NOMO-1 (cell line): Measurements from ENCODE around the gene RAD9B.
"Not testable (repeated sequence)": the region's sequence is repeated elsewhere in the genome, so short reads cannot be mapped to it uniquely, and the experiment has no call there.

Source experiments
- DNase-seq, 2 experiments: peaks; one replicate each; lab custom pipeline; 2025; ENCODE audit not compliant: unreplicated experiment in 2 of 2; lab: John Stamatoyannopoulos, UW

The RAD9B gene

GRCh38 chr12:110520876-110521712 is 19.0 kb downstream of the RAD9B start:
- not testable (repeated sequence) for DNase-seq

- DNase-seq = no peak
These were observed 26.2 kb downstream of the RAD9B start for GRCh38 chr12:110528277-110528839.

DNA sequence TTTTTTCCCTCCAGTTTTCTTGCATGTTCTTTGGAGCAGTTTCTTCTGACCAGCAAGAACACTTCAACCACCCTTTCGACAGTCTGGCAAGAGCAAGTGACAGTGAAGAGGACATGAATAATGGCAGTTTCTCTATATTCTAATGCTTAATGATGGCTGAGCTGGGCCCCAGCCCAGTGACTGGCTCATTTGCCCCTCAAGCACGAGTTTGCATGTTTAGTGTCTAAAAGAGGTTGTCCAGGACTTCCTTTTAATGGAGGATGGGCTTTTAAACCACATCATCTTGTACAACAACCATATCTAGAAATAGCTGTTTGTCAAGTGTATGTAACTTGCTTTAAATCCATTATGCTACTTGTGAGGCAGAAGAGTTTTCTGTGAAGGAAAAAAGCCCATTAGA is 28.4 kb downstream of the RAD9B start:
- DNase-seq = peak in 1 of 2 experiments; percentile 11

- peak in 1 of 2 experiments; percentile 11 for DNase-seq
These were observed 29.7 kb downstream of the RAD9B start for GRCh38 chr12:110531741-110532333.

DNA sequence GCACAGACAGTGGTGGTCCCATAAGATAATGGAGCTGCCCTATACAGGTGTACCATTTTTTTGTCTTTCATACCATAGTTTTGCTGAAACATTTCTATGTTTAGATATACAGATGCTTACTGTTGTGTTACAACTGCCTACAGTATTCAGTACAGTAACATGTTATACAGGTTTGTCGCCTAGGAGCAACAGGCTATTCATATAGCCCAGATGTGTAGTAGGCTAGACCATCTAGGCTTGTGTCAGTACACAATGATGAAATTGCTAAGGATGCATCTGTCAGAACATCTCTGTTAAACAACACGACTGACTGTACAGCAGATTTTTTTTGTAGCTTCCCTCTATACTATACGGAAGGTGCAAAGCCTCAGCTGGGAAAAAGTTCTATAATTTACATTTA is 30.5 kb downstream of the RAD9B start:
- DNase-seq = no peak

GRCh38 chr12:110533607-110534006 is 31.5 kb downstream of the RAD9B start:
- no peak for DNase-seq

GRCh38 chr12:110534811-110535210 is 32.7 kb downstream of the RAD9B start:
- no peak for DNase-seq

DNA sequence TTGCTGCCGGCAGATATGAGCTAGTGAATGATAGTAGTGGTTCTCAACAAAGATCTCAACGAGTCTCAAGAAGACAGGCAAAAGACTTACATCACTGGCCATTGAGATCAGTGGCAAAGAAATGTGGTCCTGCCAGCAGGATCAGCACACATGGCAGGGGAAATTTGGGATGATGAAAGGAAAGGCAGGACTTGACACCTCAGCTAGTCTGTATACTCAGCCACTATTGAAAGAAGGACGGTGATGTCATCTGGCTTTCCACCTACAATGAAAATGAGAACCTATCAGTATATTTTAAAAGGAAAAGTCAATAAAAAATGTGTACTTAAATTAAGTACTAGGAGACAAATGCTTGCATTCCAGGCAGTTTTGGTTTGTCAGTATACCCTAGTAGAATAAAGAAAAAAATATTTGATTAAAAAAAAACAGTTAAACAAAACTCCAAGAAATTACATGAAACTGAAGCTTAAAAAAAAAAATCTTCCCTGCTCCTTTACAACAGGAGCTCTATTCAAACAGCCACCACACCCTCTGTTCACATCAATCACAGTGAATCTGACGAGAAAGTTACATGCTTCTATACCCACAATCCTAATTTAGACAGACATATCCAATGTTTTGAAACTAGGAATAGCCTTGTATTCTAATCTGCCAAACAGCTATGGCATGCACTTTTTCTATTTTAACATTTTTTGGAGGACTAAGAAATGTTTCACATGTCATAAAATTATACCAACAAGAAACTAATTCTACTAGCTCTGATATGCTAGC is 34.9 kb downstream of the RAD9B start:
- no peak for DNase-seq

- DNase-seq = no peak
These were observed 35.7 kb downstream of the RAD9B start for GRCh38 chr12:110537605-110538409.

- no peak for DNase-seq
These were observed 36.9 kb downstream of the RAD9B start for GRCh38 chr12:110538869-110539622.

DNA sequence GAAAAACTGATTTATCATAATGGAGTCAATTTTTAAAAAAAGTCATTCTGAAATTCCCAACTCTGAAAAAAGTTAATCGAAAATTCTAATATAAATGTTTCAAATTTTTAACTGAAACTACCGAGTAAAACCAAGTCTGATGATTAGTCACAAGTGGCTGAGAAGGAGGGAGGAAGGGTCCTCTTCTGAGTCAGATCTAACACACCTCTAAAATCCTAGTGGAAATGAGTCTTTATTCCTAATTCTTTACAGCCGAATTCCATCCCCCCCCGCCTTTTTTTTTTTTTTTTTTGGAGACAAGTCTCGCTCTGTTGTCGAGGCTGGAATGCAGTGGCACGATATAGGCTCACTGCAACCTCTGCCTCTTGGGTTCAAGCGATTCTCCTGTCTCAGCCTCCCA is 37.9 kb downstream of the RAD9B start:
- DNase-seq = no peak

DNA sequence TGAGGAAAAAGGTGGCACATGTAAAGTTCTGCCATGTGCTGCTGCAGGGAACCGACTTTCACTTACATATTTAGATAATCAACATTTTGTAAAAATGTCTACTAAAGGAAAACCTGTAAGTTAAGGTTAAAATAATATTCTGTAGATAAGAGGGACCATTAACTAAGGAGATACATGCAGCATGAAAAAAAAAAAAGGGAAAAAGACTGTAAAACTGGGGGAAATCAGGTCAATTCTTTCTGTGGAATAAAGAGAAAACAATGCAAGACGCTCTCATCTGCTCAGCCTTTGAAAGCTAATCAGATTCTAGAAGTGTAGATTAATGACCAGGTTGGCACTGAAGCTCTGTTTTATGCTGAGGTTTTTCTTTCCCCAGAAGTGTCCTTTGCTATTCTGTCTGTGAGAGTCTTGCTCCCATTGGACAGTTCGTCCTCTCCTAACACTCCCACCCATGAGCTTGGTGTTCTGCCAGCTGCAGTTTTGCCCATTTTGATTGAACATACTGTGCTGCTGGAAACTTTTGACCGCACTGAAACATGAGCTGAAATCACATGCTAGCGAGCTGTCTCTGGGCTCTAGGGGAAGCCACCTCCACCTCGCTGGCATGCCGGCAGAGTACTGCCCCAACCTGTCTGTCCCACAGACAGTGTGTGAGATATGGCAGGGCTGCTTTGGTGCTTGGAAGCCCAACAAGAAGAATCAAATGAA is 41.3 kb downstream of the RAD9B start:
- no peak for DNase-seq

DNA sequence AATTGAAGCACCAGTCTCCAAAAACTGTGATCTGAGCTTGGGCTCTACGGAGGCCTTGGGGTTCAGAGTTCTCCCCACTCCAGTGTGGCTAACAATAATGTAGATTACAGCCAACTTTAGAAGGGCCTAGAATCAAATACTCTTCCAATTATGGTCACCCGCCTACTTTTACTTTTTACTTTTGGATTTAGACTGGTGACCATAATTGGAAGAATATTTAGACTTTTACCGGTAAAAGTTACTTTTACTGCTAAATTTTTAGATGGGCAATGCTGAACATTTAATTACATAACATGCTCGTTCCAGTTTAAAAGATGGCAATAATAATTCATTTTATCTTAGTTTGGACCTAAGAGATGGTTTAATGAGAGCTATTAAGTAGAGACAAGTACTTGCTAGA is 41.8 kb downstream of the RAD9B start:
- no peak for DNase-seq

GRCh38 chr12:110545259-110545658 is 43.1 kb downstream of the RAD9B start:
- DNase-seq = peak; percentile 51 to 83

GRCh38 chr12:110545812-110546211 is 43.7 kb downstream of the RAD9B start:
- no peak for DNase-seq

DNA sequence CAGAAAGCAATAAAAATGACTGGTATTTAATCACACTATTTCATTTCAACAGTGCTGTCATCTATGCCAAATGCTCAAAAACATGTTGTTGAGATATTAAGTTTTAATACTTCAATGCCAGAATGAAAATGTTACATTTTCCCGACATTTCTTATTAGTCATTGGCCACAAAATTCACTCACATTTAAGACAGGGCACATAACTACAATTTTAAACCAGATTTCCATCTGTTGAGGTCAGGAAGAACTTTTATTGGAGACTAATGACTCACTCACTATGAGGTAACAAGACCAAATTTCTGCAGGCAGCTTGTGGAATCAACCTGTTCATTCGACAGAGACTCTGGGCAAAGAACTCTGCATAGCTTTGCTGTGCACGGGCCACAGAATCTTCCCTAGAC is 44.2 kb downstream of the RAD9B start:
- DNase-seq = peak; percentile 28 to 71

DNA sequence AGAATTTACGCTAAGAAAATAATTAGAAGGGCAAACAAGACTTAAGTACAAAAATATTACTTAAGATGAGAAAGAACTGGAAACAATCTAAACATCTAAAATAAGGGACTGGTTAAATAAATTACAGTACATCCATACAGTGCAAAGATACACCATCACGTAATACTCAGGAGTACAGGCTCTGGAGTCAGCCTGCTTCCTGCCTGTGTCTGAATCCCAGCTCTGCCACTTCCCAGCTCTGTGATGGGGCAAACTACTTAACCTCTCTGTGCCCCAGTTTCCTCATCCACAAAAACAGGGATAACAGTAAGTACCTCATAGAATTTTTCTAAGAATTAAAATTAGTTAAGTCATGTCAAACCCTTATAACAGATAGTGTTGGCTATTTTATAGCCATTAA is 45.0 kb downstream of the RAD9B start:
- DNase-seq = no peak

DNA sequence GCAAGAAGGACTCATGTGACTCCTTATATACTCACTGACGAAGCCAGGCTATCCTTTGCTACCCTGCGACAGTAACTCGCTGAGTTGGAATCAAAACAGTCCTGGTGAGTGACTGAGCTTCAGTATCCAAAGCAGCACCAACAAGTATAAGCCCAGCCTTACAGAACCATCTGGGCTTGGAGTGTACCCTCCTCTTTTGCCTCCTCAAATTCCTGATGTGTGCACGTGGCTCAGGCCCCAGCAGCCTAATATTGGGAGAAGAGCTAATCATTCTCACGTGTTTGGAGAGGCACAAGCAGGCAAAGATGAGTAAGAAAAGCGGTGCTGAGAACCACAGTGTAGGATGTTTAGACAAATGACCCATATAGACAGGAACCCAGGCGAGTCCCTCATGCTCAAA is 46.5 kb downstream of the RAD9B start:
- no peak for DNase-seq

GRCh38 chr12:110549716-110550115 is 47.6 kb downstream of the RAD9B start:
- DNase-seq = no peak
